ENCODE data around the gene ZNF76.
A peak's percentile ranks its signal among the peaks of the same experiment; 100 is the strongest.
"Not testable (repeated sequence)": the region's sequence is repeated elsewhere in the genome, so short reads cannot be mapped to it uniquely, and the experiment has no call there.

The ZNF76 gene

DNA sequence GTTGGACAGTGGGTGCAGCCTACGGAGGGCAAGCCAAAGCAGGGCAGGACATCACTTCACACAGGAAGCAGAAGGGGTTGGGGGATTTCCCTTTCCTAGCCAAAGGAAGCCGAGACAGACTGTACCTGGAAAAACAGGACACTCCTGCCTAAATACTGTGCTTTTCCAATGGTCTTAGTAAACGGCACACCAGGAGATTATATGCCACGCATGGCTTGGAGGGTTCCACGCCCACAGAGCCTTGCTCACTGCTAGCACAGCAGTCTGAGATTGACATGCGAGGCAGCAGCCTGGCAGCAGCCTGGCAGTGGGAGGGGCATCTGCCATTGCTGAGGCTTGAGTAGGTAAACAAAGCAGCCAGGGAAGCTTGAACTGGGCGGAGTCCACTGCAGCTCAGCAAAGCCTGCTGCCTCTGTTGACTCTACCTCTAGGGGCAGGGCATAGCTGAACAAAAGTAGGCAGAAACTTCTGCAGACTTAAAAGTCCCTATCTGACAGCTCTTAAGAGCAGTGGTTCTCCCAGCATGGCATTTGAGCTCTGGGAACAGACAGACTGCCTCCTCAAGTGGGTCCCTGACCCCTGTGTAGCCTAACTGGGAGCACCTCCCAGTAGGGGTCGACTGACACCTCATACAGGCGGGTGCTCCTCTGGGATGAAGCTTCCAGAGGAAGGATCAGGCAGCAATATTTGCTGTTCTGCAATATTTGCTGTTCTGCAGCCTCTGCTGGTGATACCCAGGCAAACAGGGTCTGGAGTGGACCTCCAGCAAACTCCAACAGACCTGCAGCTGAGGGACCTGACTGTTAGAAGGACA, 72.7 kb downstream of the ZNF76 start:
- H3K9me3 ChIP-seq (ENCODE audit: control insufficient read depth, insufficient read depth, low read length); H3K27ac ChIP-seq (ENCODE audit: low read depth, low read length); H3K4me1 ChIP-seq (ENCODE audit: control insufficient read depth, insufficient read depth, low read length); H3K4me3 ChIP-seq (ENCODE audit: low read depth, low read length); H3K9ac ChIP-seq (ENCODE audit: low read depth, low read length); H3K27me3 ChIP-seq (ENCODE audit: control insufficient read depth, insufficient read depth, low read length); H3K36me3 ChIP-seq (ENCODE audit: control insufficient read depth, insufficient read depth, low read length): not testable (repeated sequence)

DNA sequence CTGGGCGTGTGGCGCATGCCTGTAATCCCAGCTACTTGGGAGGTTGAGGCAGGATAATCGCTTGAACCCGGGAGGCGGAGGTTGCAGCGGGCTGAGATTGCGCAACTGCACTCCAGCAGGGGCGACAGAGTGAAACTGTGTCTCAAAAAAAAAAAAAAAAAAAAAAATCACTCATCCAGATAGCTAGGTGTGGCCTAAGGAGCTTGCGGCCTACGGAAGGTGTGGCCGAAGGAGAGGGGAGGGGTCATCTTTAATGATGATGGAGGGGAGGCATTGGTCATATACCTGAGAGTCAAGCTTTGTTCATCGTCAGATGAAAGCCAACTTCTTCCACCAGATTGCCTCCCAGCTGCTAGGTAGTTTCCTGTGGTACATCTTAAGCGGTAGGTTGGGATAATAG, 82.0 kb downstream of the ZNF76 start:
- H3K27ac ChIP-seq (ENCODE audit: low read depth, low read length) = no peak overlapping the region
- no peak overlapping the region for H3K9ac ChIP-seq (ENCODE audit: low read depth, low read length)
- no peak overlapping the region for H3K4me3 ChIP-seq (ENCODE audit: low read depth, low read length)

DNA sequence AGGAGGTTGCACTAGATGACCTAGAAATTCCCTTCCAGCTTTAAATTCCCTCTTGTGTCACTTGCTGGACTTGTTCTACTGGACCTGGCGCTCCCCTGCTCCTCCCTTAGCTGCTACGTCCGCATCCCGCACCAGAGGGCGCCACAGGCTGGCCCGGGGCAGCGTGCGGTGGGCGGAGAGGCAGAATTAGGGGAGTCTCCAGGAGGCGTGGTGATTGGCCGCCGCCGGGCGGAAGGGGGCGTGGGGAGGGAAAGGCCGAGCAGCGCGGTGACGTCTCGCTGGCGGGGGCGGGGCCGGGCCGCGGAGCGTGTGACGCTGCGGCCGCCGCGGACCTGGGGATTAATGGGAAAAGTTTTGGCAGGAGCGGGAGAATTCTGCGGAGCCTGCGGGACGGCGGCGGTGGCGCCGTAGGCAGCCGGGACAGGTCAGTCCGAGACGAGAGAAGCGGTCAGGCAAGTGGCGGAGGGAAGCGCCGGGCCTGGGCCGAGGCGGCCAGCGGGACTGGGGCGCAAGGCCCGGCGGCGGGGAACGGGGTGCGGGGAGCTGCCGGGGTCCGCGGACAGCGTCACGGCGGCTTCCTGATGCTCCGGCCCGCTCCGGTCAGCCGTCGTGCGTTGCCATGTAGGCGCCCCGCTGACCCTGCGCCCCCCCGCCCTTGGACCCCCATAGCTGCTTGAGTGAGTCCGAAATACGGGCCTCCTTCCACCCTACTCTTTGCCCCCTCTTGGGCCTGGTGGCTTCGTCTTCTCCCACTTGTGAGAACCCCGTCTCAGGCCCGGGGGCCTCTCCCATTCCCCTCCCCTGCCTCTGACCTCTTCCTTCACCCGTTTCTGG, 82.9 kb downstream of the ZNF76 start, which contains the start of gene PPARD:
PPARD (plus strand) TSS at position 301 of the 834 bp plus-strand sequence. CDS start 68,530 bp downstream, outside the sequence.
- H3K9ac ChIP-seq (ENCODE audit: low read depth, low read length) = peak within 1 kb of the TSS; percentile 59; the same call in 1 of the 2 replicates
- H3K9me3 ChIP-seq (ENCODE audit: control insufficient read depth, insufficient read depth, low read length) = no peaks in the 10 kb centered on the region
- peak within 1 kb of the TSS; percentile 42 for H3K27ac ChIP-seq (ENCODE audit: low read depth, low read length)
- H3K4me1 ChIP-seq (ENCODE audit: control insufficient read depth, insufficient read depth, low read length) = peaks cover 6% of the 10 kb centered on the region
- H3K4me3 ChIP-seq (ENCODE audit: low read depth, low read length) = peak within 1 kb of the TSS; percentile 90
- no peaks in the 10 kb centered on the region for H3K27me3 ChIP-seq (ENCODE audit: control insufficient read depth, insufficient read depth, low read length)
- H3K36me3 ChIP-seq (ENCODE audit: control insufficient read depth, insufficient read depth, low read length) = peaks cover 5% of the 10 kb centered on the region; the same call in 1 of the 2 replicates

More for the DNA sequence above, 82.0 kb downstream of the ZNF76 start:
- H3K9me3 ChIP-seq (ENCODE audit: control insufficient read depth, insufficient read depth, low read length) = no peaks in the 10 kb centered on the region
- H3K36me3 ChIP-seq (ENCODE audit: control insufficient read depth, insufficient read depth, low read length) = no peaks in the 10 kb centered on the region
- no peaks in the 10 kb centered on the region for H3K27me3 ChIP-seq (ENCODE audit: control insufficient read depth, insufficient read depth, low read length)
- peaks cover 6% of the 10 kb centered on the region for H3K4me1 ChIP-seq (ENCODE audit: control insufficient read depth, insufficient read depth, low read length)

DNA sequence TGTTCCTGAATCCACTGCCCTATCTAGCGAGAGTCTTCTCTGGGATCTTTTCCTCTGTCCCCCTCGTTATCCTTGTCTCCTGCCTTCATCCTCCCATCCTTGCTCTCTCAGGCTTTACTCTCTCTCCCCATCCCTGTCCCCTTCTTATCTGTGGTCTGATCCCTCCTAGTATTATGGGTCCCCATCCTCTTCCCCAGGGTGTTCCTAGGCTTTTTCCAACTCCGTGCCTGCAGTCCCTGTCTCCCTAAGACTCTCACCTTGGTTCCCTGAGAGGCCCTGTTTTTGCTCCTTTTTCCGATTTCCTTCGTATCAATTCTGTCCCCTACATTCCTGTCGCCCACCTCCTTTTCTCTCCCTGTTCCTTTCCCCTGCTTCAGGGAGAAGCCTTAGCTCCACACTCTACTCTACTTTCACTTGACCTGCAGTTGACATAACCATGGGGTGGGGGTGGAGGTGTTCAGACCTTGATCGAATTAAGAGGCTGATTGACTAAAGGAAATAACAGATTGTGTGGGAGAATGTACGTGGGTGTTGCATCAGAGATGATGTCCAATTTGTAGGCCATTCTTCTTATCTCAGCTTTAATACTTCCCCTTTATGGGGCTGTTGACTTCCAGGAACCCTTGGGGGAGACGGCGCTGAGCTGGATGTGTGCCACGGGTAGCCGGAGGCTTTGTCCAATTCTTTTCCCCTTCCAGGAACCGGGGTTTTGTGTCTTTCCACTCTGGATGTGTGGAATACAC, 83.7 kb downstream of the ZNF76 start:
- H3K4me1 ChIP-seq (ENCODE audit: control insufficient read depth, insufficient read depth, low read length) = peaks cover 6% of the 10 kb centered on the region
- H3K9me3 ChIP-seq (ENCODE audit: control insufficient read depth, insufficient read depth, low read length) = no peaks in the 10 kb centered on the region
- peaks cover 8% of the 10 kb centered on the region; the same call in 1 of the 2 replicates for H3K36me3 ChIP-seq (ENCODE audit: control insufficient read depth, insufficient read depth, low read length)
- no peaks in the 10 kb centered on the region for H3K27me3 ChIP-seq (ENCODE audit: control insufficient read depth, insufficient read depth, low read length)
- no peak overlapping the region; the same call in 1 of the 2 replicates for H3K9ac ChIP-seq (ENCODE audit: low read depth, low read length)
- no peak overlapping the region for H3K27ac ChIP-seq (ENCODE audit: low read depth, low read length)
- peak overlapping the region; percentile 90 for H3K4me3 ChIP-seq (ENCODE audit: low read depth, low read length)

DNA sequence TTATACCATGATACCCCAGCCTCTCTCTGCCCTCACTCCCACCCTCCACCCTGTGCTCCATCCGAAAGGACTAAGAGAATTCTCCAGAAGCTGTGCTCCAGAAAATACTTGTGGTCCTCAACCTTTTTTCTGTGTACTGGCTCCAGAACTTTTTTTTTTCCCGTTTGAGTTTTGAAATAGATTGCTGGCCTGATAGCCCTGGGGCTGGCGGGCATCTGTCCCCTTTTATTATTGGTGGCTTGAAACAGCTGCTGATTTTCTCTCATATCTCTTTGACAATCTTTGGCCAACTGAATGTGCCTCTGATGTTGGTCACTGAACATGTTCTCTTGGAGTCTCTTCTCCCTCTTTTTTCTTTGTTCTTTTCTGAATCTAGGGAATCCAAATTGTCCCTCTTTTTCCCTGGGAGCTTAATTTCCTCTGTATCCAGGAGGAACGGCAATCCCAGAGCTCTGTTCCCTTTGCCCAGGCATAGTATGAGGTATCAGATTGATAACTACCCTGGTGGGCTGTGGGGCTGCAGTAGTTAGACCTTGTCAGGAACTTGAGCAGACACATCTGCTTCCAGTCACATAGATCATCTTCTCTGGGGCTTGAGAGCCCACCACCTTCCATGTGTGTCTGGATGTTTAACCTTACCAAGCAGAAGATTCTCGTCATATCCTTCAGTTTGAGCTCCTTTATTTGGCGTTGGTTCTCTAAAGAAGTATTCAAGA, 84.5 kb downstream of the ZNF76 start:
- Histone ChIP-seq H3K27me3 (ENCODE audit: control insufficient read depth, insufficient read depth, low read length) (no peaks in the 10 kb centered on the region), H3K9me3 (ENCODE audit: control insufficient read depth, insufficient read depth, low read length) (no peaks in the 10 kb centered on the region), H3K9ac (ENCODE audit: low read depth, low read length) (no peak overlapping the region), H3K4me3 (ENCODE audit: low read depth, low read length) (0 out of 2 replicates have a peak overlapping the region, but pooled peaks have one; percentile 90), H3K36me3 (ENCODE audit: control insufficient read depth, insufficient read depth, low read length) (peaks cover 8% of the 10 kb centered on the region; the same call in 1 of the 2 replicates), H3K27ac (ENCODE audit: low read depth, low read length) (no peak overlapping the region), H3K4me1 (ENCODE audit: control insufficient read depth, insufficient read depth, low read length) (peaks cover 6% of the 10 kb centered on the region)
